ENCODE data around the gene MBD3. TPM values are rescaled to one million over a fixed set of nuclear protein-coding genes. Genes with fewer than 3 reads are reported as not detected.
"Not testable (repeated sequence)": the region's sequence is repeated elsewhere in the genome, so short reads cannot be mapped to it uniquely, and the experiment has no call there.

Gene MBD3
- total and polyA plus RNA-seq, 8 donors, result 39.8 to 154 (median 57.4) TPM

- no peak overlapping the region for H3K4me3 ChIP-seq
- H3K27ac ChIP-seq, result no peak overlapping the region
- H3K27me3 ChIP-seq, result peaks cover 0 to 11% (median 5%) of the 10 kb centered on the region in 3 donors
- DNase-seq, result no peak
- H3K9me3 ChIP-seq, result no peaks in the 10 kb centered on the region
- peaks cover 0 to 1% (median under 1%) of the 10 kb centered on the region in 4 donors for H3K4me1 ChIP-seq
- intact Hi-C loops (cut with DNase I; ENCODE audit: low total_unique reads), result loop anchor here (10.0 kb wide), 1 partner anchor 273 kb away; no protein-coding TSS in a partner anchor
- H3K36me3 ChIP-seq, result peaks cover 4 to 17% (median 15%) of the 10 kb centered on the region in 4 donors
- WGBS, 5 donors, result 74 to 83% (median 80%) methylated on average over 17 of the region's 17 CpGs
- TF ChIP-seq POLR2A (IDR thresholded peaks at IDR 0.05) (no peak), EP300 (IDR thresholded peaks at IDR 0.05) (no peak), POLR2AphosphoS5 (IDR thresholded peaks at IDR 0.05) (no peak), CTCF (IDR thresholded peaks at IDR 0.05) (no peak)
Measured at GRCh38 chr19:1551068-1552040, 41.3 kb downstream of the MBD3 start.

DNA sequence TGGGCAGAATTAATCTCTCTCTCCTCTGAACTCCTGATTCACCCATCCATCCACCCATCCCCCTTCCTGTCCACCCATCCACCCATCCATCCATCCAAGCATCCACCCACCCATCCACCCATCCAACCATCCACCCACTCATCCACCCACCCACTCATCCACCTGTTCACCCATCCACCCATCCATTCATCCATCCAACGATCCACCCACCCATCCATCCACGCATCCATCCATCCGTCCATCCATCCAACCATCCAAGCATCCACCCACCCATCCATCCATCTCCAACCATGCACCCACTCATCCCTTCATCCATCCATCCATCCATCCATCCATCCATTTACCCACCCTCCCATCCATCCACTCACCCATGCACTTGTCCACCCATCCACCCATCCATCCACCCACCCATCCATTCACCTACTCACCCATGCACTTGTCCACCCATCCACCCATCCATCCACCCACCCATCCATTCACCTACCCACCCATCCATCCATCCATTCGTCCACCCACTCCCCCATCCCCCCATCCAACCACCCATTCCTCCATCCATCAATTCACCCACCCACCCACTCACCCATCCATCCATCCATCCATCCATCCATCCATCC lies 43.2 kb downstream of the MBD3 start:
- Histone ChIP-seq H3K36me3 (no peaks in the 10 kb centered on the region), H3K27ac (no peak overlapping the region), H3K27me3 (peaks cover 0 to 24% (median 22%) of the 10 kb centered on the region in 3 donors), H3K4me3 (no peak overlapping the region), H3K4me1 (peaks cover 0 to 8% (median 5%) of the 10 kb centered on the region in 4 donors), H3K9me3 (no peaks in the 10 kb centered on the region)
- no peak for TF ChIP-seq POLR2A (IDR thresholded peaks at IDR 0.05)
- TF ChIP-seq POLR2AphosphoS5 (IDR thresholded peaks at IDR 0.05), result no peak
- no peak for TF ChIP-seq EP300 (IDR thresholded peaks at IDR 0.05)
- TF ChIP-seq CTCF (IDR thresholded peaks at IDR 0.05), result no peak
- DNase-seq, result no peak
- WGBS, 5 donors, result 83 to 92% (median 86%) methylated on average over 4 of the region's 4 CpGs
- intact Hi-C loops (cut with DNase I; ENCODE audit: low total_unique reads), result loop anchor here (5.0 kb wide), 1 partner anchor 123 kb away; no protein-coding TSS in a partner anchor

GRCh38 chr19:1540365-1540925 lies 52.2 kb downstream of the MBD3 start:
- Histone ChIP-seq H3K4me3 (peak overlapping the region in 1 of 4 donors; percentile 6), H3K4me1 (peaks cover 0 to 12% (median 4%) of the 10 kb centered on the region in 4 donors), H3K9me3 (no peaks in the 10 kb centered on the region), H3K27me3 (peaks cover 0 to 86% (median 20%) of the 10 kb centered on the region in 3 donors), H3K36me3 (no peaks in the 10 kb centered on the region), H3K27ac (peak overlapping the region in 1 of 5 donors; percentile 18)
- 25 to 41% (median 32%) methylated on average over 17 of the region's 17 CpGs for whole genome bisulfite sequencing, 5 donors
- TF ChIP-seq CTCF (IDR thresholded peaks at IDR 0.05) (no peak), POLR2AphosphoS5 (IDR thresholded peaks at IDR 0.05) (no peak), POLR2A (IDR thresholded peaks at IDR 0.05) (no peak), EP300 (IDR thresholded peaks at IDR 0.05) (no peak)
- intact Hi-C loops (cut with DNase I; ENCODE audit: low total_unique reads), result no loop called here
- DNase-seq, result peak in 1 of 2 donors; percentile 69

DNA sequence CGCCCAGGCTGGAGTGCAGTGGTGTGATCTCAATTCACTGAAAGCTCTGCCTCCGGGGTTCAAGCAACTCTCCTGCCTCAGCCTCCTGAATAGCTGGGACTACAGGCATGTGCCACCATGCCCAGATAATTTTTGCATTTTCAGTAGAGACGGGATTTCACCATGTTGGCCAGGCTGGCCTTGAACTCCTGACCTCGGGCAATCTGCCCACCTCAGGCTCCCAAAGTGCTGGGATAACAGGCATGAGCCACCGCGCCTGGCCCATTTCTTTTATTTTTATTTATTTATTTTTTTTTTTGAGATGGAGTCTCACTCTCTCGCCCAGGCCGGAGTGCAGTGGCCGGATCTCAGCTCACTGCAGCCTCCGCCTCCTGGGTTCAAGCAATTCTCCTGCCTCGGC lies 52.9 kb downstream of the MBD3 start:
- H3K27ac ChIP-seq; H3K36me3 ChIP-seq; intact Hi-C loops (cut with DNase I; ENCODE audit: low total_unique reads); H3K9me3 ChIP-seq; H3K4me3 ChIP-seq; DNase-seq: not testable (repeated sequence)
- WGBS, 5 donors, result 84 to 91% (median 89%) methylated on average over 10 to 11 of the region's 11 CpGs
- Histone ChIP-seq H3K4me1 (peaks cover 0 to 12% (median 4%) of the 10 kb centered on the region in 4 donors), H3K27me3 (peaks cover 0 to 86% (median 18%) of the 10 kb centered on the region in 3 donors)
